GM23338 (cell line): ENCODE results near the gene OVAAL. TPM values are rescaled to one million over a fixed set of nuclear protein-coding genes. Genes with fewer than 3 reads are reported as not detected.

Experiments used
- ATAC-seq: fragments of 200-7000 bp; cut with Tn5 transposase; 3 replicates; pipeline ENCODE4 v1.9.1; 2020
- DNase-seq: peaks from one replicate; pipeline ENCODE4 v3.0.0-alpha.2; 2015; ENCODE audit warnings: low spot score
- H2AFZ ChIP-seq: fragments of 200-600 bp; sonication (generic); 2 replicates; pipeline ENCODE4 v1.8.0; 2016; ENCODE audit warnings: antibody characterized with exemption, mild to moderate bottlenecking, moderate library complexity
- H3F3A ChIP-seq: fragments of 200-600 bp; sonication (generic); replicated peaks from 2 replicates; pipeline ENCODE4 v1.8.0; 2017; ENCODE audit warnings: antibody characterized with exemption, mixed run types, low read depth
- H3K27ac ChIP-seq: fragments of 200-600 bp; sonication (generic); 2 replicates; pipeline ENCODE4 v1.6.1; 2016; ENCODE audit warnings: low read depth
- H3K27me3 ChIP-seq: fragments of 200-600 bp; sonication (generic); 2 replicates; pipeline ENCODE4 v1.8.0; 2016; ENCODE audit warnings: mild to moderate bottlenecking, mixed run types, moderate library complexity; ENCODE audit not compliant: insufficient read depth
- H3K36me3 ChIP-seq: fragments of 200-600 bp; sonication (generic); 2 replicates; pipeline ENCODE4 v1.8.0; 2016; ENCODE audit warnings: mild to moderate bottlenecking; ENCODE audit not compliant: insufficient read depth
- H3K4me1 ChIP-seq: fragments of 200-600 bp; sonication (generic); 2 replicates; pipeline ENCODE4 v1.8.0; 2016; ENCODE audit warnings: mild to moderate bottlenecking, moderate library complexity; ENCODE audit not compliant: insufficient read depth
- H3K4me2 ChIP-seq: fragments of 200-600 bp; sonication (generic); 2 replicates; pipeline ENCODE4 v1.7.1; 2017; ENCODE audit warnings: mixed run types
- H3K4me3 ChIP-seq: fragments of 200-600 bp; sonication (generic); 2 replicates; pipeline ENCODE4 v1.6.1; 2016; ENCODE audit warnings: mixed run types
- H3K79me2 ChIP-seq: fragments of 200-600 bp; sonication (generic); replicated peaks from 2 replicates; pipeline ENCODE4 v1.8.0; 2017; ENCODE audit warnings: mild to moderate bottlenecking; ENCODE audit not compliant: insufficient read depth
- H3K9me2 ChIP-seq: fragments of 200-600 bp; sonication (generic); 2 replicates; pipeline ENCODE4 v1.8.0; 2017; ENCODE audit not compliant: insufficient read depth
- H4K20me1 ChIP-seq: fragments of 200-600 bp; sonication (generic); replicated peaks from 2 replicates; pipeline ENCODE4 v1.8.0; 2017; ENCODE audit warnings: mild to moderate bottlenecking; ENCODE audit not compliant: insufficient read depth
- H3K27ac Mint-ChIP-seq: 2 replicates; pipeline ENCODE4 v1.8.0; 2020; ENCODE audit warnings: inconsistent platforms, mild to moderate bottlenecking, moderate library complexity, mixed read lengths
- H3K27me3 Mint-ChIP-seq: 3 replicates; pipeline ENCODE4 v1.8.0; 2022; ENCODE audit warnings: low read depth, mild to moderate bottlenecking, moderate library complexity, mixed read lengths, inconsistent platforms; ENCODE audit not compliant: insufficient read depth, poor library complexity
- H3K36me3 Mint-ChIP-seq: 3 replicates; pipeline ENCODE4 v1.8.0; 2021; ENCODE audit warnings: low read depth, mild to moderate bottlenecking, inconsistent platforms, moderate library complexity, mixed read lengths
- H3K4me1 Mint-ChIP-seq: 3 replicates; pipeline ENCODE4 v1.8.0; 2020; ENCODE audit warnings: mild to moderate bottlenecking, inconsistent platforms, mixed read lengths
- H3K4me3 Mint-ChIP-seq: 3 replicates; pipeline ENCODE4 v1.8.0; 2021; ENCODE audit warnings: moderate library complexity, mild to moderate bottlenecking, inconsistent platforms, mixed read lengths
- H3K9me3 Mint-ChIP-seq: 3 replicates; pipeline ENCODE4 v1.8.0; 2020; ENCODE audit warnings: moderate library complexity, mild to moderate bottlenecking, inconsistent platforms, mixed read lengths
- EZH2 ChIP-seq: fragments of 200-600 bp; sonication (generic); IDR thresholded peaks from one replicate; pipeline ENCODE4 v1.8.0; 2017; ENCODE audit warnings: antibody characterized with exemption, mild to moderate bottlenecking, low read depth; ENCODE audit not compliant: unreplicated experiment
- EZH2phosphoT487 ChIP-seq: fragments of 200-600 bp; sonication (generic); IDR thresholded peaks from one replicate; pipeline ENCODE4 v1.8.1; 2018; ENCODE audit warnings: antibody characterized with exemption; ENCODE audit not compliant: unreplicated experiment
- JUNB ChIP-seq: IDR thresholded peaks from one replicate; pipeline ENCODE4 v1.6.1; 2016; ENCODE audit warnings: antibody characterized with exemption; ENCODE audit not compliant: unreplicated experiment
- NANOG ChIP-seq: IDR thresholded peaks from 2 replicates; pipeline ENCODE4 v1.6.1; 2016; ENCODE audit warnings: antibody characterized with exemption, borderline replicate concordance
- ZNF114 ChIP-seq: fragments of 250-450 bp; sonication (Bioruptor Pico); IDR thresholded peaks from 2 replicates; pipeline ENCODE4 v1.5.0; 2020; ENCODE audit warnings: mild to moderate bottlenecking, moderate library complexity
- ZNF331 ChIP-seq: fragments of 250-450 bp; sonication (Bioruptor Pico); IDR thresholded peaks from 2 replicates; pipeline ENCODE4 v1.5.0; 2020; ENCODE audit warnings: low read depth, mild to moderate bottlenecking, moderate library complexity
- polyA plus RNA-seq: library from polyadenylated mRNA; unstranded; fragments of >200 nt; fragmentation: Nextera tagmentation; extraction: Ambion mirVana; gene quantifications from 2 replicates; pipeline ENCODE4 v1.2.1, GENCODE V29; 2016
- total RNA-seq: library from RNA; depleted of rRNA; stranded (reverse); fragments of >200 nt; shearing (Covaris generic); gene quantifications from 2 replicates; pipeline ENCODE4 v1.2.3, GENCODE V29; 2014
- TF ChIP-seq, protein P1 (sequence below), 2 experiments: fragments of 200-600 bp in 1 of 2; sonication (generic) in 1 of 2; conservative IDR thresholded peaks; 2 replicates each; pipeline versions ENCODE4 v1.5.1 to v1.6.1; 2016 to 2017; ENCODE audit warnings: antibody characterized with exemption in 2 of 2, low read depth in 2 of 2, mild to moderate bottlenecking in 2 of 2, moderate library complexity in 1 of 2
- TF ChIP-seq, protein P2 (sequence below): fragments of 250-450 bp; sonication (Bioruptor Pico); IDR thresholded peaks from 2 replicates; pipeline ENCODE4 v1.5.0; 2020; ENCODE audit warnings: mild to moderate bottlenecking, moderate library complexity
- TF ChIP-seq, protein P3 (sequence below): IDR thresholded peaks from 2 replicates; pipeline ENCODE4 v1.6.1; 2016; ENCODE audit warnings: antibody characterized with exemption
- TF ChIP-seq, protein P4 (sequence below): IDR thresholded peaks from one replicate; pipeline ENCODE4 v1.6.1; 2018; ENCODE audit warnings: antibody characterized with exemption; ENCODE audit not compliant: unreplicated experiment

OVAAL gene
- total and polyA plus RNA-seq, 2 experiments from 2014 or later = not detected

DNA sequence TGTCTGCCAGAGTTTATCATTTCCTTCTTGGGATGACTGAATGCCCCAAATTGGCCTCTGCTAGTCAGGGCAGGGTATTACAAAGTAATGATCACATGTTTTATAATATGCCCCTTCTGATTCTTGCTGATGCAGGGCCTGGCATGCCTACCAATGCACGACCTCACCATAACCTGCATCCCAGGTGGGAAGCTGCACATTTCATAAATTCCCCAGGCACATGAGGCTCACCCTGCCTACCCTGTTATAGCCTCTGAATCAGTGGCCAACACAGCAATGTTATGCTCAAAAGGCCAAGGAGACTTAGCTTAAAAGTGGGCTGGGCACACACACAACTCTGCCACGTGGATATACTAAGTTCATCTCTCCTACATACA lies 45.1 kb downstream of the OVAAL start (continued):
- TF ChIP-seq, protein P1, sequence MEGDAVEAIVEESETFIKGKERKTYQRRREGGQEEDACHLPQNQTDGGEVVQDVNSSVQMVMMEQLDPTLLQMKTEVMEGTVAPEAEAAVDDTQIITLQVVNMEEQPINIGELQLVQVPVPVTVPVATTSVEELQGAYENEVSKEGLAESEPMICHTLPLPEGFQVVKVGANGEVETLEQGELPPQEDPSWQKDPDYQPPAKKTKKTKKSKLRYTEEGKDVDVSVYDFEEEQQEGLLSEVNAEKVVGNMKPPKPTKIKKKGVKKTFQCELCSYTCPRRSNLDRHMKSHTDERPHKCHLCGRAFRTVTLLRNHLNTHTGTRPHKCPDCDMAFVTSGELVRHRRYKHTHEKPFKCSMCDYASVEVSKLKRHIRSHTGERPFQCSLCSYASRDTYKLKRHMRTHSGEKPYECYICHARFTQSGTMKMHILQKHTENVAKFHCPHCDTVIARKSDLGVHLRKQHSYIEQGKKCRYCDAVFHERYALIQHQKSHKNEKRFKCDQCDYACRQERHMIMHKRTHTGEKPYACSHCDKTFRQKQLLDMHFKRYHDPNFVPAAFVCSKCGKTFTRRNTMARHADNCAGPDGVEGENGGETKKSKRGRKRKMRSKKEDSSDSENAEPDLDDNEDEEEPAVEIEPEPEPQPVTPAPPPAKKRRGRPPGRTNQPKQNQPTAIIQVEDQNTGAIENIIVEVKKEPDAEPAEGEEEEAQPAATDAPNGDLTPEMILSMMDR (conservative IDR thresholded peaks at IDR 0.05; ENCODE audit: low read depth in 2 of 2) = no peak
- TF ChIP-seq EZH2phosphoT487 = no peak

DNA sequence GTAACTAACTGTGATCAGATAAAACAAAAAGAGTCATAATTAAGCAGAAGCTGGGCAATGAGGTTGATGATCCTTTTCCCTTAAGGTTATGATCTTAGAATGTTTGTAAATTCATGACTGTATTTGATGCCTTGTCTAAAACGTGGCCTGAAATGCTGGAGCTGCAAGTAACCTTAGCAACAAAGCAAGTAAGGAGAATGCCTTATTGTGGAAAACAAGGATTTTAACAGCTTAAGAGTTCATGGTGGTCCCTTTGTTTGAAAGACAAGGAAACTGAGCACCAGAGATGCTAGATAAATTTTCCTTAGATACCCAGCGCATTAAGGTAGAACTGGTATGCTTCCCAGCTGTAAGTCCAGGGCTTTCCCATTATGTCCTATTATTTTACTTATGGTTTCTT lies 47.4 kb downstream of the OVAAL start:
- H3K27ac ChIP-seq = no peak overlapping the region
- DNase-seq (no peak), ATAC-seq (no peak)
- H3K9me2 ChIP-seq = peaks cover 4% of the 10 kb centered on the region
- H3K36me3 ChIP-seq = no peaks in the 10 kb centered on the region
- H3K4me1 ChIP-seq = peaks cover 9% of the 10 kb centered on the region
- H4K20me1 ChIP-seq = no peaks in the 10 kb centered on the region
- no peaks in the 10 kb centered on the region for H3K79me2 ChIP-seq
- H3F3A ChIP-seq = no peaks in the 10 kb centered on the region
- H3K27me3 ChIP-seq = no peaks in the 10 kb centered on the region
- H3K4me2 ChIP-seq = no peak overlapping the region
- H2AFZ ChIP-seq = no peak overlapping the region
- no peak overlapping the region for H3K27ac Mint-ChIP-seq
- peaks cover 1% of the 10 kb centered on the region for H3K27me3 Mint-ChIP-seq
- H3K4me3 ChIP-seq = no peak overlapping the region
- peaks cover 17% of the 10 kb centered on the region for H3K4me1 Mint-ChIP-seq
- no peak overlapping the region for H3K4me3 Mint-ChIP-seq
- no peaks in the 10 kb centered on the region for H3K9me3 Mint-ChIP-seq
- no peaks in the 10 kb centered on the region for H3K36me3 Mint-ChIP-seq
- TF ChIP-seq EZH2phosphoT487 = no peak
- no peak for TF ChIP-seq ZNF114 (CRISPR knock-in tag)
- TF ChIP-seq NANOG = no peak
- TF ChIP-seq, protein P2, sequence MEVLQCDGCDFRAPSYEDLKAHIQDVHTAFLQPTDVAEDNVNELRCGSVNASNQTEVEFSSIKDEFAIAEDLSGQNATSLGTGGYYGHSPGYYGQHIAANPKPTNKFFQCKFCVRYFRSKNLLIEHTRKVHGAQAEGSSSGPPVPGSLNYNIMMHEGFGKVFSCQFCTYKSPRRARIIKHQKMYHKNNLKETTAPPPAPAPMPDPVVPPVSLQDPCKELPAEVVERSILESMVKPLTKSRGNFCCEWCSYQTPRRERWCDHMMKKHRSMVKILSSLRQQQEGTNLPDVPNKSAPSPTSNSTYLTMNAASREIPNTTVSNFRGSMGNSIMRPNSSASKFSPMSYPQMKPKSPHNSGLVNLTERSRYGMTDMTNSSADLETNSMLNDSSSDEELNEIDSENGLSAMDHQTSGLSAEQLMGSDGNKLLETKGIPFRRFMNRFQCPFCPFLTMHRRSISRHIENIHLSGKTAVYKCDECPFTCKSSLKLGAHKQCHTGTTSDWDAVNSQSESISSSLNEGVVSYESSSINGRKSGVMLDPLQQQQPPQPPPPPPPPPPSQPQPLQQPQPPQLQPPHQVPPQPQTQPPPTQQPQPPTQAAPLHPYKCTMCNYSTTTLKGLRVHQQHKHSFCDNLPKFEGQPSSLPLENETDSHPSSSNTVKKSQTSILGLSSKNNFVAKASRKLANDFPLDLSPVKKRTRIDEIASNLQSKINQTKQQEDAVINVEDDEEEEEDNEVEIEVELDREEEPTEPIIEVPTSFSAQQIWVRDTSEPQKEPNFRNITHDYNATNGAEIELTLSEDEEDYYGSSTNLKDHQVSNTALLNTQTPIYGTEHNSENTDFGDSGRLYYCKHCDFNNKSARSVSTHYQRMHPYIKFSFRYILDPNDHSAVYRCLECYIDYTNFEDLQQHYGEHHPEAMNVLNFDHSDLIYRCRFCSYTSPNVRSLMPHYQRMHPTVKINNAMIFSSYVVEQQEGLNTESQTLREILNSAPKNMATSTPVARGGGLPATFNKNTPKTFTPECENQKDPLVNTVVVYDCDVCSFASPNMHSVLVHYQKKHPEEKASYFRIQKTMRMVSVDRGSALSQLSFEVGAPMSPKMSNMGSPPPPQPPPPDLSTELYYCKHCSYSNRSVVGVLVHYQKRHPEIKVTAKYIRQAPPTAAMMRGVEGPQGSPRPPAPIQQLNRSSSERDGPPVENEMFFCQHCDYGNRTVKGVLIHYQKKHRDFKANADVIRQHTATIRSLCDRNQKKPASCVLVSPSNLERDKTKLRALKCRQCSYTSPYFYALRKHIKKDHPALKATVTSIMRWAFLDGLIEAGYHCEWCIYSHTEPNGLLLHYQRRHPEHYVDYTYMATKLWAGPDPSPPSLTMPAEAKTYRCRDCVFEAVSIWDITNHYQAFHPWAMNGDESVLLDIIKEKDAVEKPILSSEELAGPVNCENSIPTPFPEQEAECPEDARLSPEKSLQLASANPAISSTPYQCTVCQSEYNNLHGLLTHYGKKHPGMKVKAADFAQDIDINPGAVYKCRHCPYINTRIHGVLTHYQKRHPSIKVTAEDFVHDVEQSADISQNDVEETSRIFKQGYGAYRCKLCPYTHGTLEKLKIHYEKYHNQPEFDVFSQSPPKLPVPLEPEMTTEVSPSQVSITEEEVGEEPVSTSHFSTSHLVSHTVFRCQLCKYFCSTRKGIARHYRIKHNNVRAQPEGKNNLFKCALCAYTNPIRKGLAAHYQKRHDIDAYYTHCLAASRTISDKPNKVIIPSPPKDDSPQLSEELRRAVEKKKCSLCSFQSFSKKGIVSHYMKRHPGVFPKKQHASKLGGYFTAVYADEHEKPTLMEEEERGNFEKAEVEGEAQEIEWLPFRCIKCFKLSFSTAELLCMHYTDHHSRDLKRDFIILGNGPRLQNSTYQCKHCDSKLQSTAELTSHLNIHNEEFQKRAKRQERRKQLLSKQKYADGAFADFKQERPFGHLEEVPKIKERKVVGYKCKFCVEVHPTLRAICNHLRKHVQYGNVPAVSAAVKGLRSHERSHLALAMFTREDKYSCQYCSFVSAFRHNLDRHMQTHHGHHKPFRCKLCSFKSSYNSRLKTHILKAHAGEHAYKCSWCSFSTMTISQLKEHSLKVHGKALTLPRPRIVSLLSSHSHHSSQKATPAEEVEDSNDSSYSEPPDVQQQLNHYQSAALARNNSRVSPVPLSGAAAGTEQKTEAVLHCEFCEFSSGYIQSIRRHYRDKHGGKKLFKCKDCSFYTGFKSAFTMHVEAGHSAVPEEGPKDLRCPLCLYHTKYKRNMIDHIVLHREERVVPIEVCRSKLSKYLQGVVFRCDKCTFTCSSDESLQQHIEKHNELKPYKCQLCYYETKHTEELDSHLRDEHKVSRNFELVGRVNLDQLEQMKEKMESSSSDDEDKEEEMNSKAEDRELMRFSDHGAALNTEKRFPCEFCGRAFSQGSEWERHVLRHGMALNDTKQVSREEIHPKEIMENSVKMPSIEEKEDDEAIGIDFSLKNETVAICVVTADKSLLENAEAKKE (CRISPR knock-in tag) = no peak
- no peak for TF ChIP-seq EZH2
- TF ChIP-seq, protein P3, sequence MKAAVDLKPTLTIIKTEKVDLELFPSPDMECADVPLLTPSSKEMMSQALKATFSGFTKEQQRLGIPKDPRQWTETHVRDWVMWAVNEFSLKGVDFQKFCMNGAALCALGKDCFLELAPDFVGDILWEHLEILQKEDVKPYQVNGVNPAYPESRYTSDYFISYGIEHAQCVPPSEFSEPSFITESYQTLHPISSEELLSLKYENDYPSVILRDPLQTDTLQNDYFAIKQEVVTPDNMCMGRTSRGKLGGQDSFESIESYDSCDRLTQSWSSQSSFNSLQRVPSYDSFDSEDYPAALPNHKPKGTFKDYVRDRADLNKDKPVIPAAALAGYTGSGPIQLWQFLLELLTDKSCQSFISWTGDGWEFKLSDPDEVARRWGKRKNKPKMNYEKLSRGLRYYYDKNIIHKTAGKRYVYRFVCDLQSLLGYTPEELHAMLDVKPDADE = no peak
- TF ChIP-seq, protein P4, sequence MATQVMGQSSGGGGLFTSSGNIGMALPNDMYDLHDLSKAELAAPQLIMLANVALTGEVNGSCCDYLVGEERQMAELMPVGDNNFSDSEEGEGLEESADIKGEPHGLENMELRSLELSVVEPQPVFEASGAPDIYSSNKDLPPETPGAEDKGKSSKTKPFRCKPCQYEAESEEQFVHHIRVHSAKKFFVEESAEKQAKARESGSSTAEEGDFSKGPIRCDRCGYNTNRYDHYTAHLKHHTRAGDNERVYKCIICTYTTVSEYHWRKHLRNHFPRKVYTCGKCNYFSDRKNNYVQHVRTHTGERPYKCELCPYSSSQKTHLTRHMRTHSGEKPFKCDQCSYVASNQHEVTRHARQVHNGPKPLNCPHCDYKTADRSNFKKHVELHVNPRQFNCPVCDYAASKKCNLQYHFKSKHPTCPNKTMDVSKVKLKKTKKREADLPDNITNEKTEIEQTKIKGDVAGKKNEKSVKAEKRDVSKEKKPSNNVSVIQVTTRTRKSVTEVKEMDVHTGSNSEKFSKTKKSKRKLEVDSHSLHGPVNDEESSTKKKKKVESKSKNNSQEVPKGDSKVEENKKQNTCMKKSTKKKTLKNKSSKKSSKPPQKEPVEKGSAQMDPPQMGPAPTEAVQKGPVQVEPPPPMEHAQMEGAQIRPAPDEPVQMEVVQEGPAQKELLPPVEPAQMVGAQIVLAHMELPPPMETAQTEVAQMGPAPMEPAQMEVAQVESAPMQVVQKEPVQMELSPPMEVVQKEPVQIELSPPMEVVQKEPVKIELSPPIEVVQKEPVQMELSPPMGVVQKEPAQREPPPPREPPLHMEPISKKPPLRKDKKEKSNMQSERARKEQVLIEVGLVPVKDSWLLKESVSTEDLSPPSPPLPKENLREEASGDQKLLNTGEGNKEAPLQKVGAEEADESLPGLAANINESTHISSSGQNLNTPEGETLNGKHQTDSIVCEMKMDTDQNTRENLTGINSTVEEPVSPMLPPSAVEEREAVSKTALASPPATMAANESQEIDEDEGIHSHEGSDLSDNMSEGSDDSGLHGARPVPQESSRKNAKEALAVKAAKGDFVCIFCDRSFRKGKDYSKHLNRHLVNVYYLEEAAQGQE = no peak
- no peak for TF ChIP-seq ZNF331 (CRISPR knock-in tag)
- TF ChIP-seq, protein P1 (conservative IDR thresholded peaks at IDR 0.05; ENCODE audit: low read depth in 2 of 2) = no peak
- TF ChIP-seq JUNB = no peak
